ENCODE data around the gene IQCE.
A peak's percentile ranks its signal among the peaks of the same experiment; 100 is the strongest.

The IQCE gene

DNA sequence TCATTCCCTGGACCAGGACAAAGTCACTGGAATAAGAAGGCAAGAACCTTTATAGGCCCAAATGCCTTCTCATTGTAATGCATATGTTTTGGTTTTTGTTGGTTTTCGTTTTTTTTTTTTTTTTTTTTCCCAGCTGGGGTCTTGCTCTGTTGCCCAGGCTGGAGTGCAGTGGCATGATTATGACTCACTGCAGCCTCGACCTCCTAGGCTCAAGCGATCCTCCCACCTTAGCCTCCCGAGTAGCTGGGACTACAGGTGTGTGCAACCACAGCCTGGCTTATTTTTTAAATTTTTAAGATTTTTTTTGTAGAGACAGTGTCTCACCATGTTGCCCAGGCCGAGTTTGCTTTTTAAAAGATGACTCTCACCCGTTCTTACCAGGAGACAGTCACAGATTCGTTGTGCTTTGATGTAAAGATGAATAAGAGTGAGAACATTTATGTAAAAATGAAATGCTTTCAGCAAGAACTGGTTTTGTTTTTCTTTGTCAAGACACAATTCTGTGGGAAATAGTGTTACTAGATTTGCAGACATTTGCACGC lies 7.6 kb downstream of the IQCE start:
- TF ChIP-seq JUND (IDR thresholded peaks at IDR 0.05; ENCODE audit: low read depth) = no peak
- in situ Hi-C loops (cut with HindIII; ENCODE audit: low pct_unique_long_range_greater_than_20kb, low sequenced_read_pairs) = no loop called here
- DNase-seq (ENCODE audit: low read depth in 1 of 2, low spot score in 1 of 2) = no peak

DNA sequence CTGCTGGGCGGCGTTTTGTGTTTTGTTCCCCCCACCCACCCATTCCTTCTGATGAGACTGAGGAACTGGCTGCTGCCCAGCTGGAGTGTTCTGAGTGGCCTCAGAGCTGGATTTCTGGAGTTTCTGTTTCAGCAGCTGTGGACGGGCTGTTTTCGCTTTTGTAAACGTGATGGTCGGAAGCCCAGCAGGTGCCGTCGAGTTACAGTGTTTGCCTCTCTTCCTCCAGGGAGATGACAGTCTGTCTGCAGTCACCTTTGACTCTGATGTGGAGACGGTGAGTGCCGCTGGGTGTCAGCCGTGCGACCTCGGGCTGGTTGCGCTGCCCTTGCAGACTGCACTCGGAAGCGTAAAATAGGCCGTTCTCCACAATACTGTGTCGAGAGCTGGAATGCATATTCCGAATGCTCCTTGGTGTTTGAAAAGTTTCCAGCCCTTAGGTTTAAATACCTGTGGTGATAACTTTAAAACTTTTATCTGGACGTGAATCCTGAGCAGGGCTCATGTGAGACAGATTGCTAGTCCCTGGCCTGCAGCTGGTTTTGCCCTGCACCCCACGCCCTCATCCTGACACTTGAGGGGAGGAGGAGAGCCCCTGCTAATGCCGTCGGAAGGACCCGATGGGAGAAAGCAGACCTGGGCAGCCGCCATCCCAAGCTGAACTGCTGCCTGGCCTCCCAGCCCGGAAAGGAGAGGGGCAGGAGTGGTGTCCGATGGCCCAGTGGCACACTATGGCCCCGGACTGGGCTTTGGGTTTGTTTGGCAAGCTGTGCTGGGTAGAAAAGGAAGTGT lies 8.3 kb downstream of the IQCE start:
- no peak for TF ChIP-seq JUND (IDR thresholded peaks at IDR 0.05; ENCODE audit: low read depth)
- in situ Hi-C loops (cut with HindIII; ENCODE audit: low pct_unique_long_range_greater_than_20kb, low sequenced_read_pairs) = no loop called here
- no peak for DNase-seq (ENCODE audit: low read depth in 1 of 2, low spot score in 1 of 2)

DNA sequence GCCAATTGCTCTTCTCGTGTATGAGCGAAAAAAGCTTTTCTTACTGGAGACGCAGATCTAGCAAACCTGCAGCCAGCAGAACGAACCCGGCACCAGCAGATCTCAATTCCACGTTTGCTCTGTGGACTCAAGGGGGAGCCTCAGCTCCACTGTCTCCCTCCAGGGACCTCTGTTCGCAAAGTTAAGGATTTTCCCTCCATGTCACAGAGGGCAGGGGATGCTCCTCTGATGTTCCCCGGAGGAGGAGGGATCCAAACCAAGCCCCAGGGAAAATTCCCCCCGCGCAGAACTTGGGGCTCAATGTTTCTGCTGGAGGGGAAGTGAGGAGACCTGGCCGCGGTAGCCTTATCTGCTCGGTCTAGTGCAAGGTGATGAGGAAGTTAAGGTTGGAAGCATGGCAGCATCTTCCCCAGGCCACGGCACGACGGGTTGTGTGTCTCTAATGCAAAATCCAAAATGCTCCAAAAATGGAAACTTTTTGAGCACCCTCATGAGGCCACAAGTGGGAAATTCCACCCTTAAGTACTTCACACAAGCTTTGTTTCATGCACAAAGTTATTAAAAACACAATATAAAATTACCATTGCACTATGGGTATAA lies 9.0 kb downstream of the IQCE start:
- TF ChIP-seq JUND (IDR thresholded peaks at IDR 0.05; ENCODE audit: low read depth) = no peak
- peak in 1 of 2 experiments; percentile 19 for DNase-seq (ENCODE audit: low read depth in 1 of 2, low spot score in 1 of 2)
- in situ Hi-C loops (cut with HindIII; ENCODE audit: low pct_unique_long_range_greater_than_20kb, low sequenced_read_pairs) = no loop called here

GRCh38 chr7:2568521-2569223 lies 9.9 kb downstream of the IQCE start:
- in situ Hi-C loops (cut with HindIII; ENCODE audit: low pct_unique_long_range_greater_than_20kb, low sequenced_read_pairs) = no loop called here
- DNase-seq (ENCODE audit: low read depth in 1 of 2, low spot score in 1 of 2) = no peak
- no peak for TF ChIP-seq JUND (IDR thresholded peaks at IDR 0.05; ENCODE audit: low read depth)

DNA sequence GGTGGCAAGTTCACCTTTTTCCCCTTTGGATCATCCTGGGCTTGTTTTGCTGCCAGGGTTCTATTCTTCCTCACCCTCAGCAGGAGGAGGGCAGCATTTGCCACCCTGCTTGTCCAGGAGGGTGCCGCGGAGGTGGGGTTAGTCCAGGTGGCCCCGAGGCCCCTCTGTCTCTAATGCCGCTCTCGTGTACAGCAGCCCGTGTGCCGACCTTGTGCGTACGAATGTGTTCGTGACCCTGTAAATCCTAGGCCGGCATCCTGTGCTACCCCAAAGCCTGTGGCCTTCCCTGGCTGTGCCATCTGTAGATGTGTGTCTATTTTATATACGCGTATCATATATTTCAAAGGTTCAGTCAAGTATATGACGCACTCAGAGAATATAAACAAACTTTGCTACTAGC lies 10.6 kb downstream of the IQCE start:
- no peak for DNase-seq (ENCODE audit: low read depth in 1 of 2, low spot score in 1 of 2)
- TF ChIP-seq JUND (IDR thresholded peaks at IDR 0.05; ENCODE audit: low read depth) = no peak
- in situ Hi-C loops (cut with HindIII; ENCODE audit: low pct_unique_long_range_greater_than_20kb, low sequenced_read_pairs) = no loop called here

DNA sequence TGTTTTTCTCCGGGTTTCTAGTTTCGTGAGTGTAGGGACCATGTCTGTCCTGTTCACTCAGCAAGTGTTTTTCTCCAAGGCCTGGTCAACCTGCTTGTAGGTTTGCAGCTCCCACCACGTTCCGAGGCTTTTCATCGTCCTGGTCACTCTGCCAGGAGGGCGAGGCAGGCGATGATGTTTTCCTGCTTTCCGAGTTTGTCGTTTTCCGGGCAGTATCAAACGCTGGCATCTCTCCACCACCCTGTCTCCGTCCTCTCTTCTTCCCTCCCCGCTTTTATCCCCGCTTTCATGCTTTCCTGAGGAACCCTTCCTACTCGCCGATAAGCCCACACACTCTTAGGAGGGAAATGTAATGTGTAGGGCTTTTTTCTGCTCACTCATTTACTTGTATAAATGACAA lies 11.2 kb downstream of the IQCE start:
- in situ Hi-C loops (cut with HindIII; ENCODE audit: low pct_unique_long_range_greater_than_20kb, low sequenced_read_pairs) = no loop called here
- DNase-seq (ENCODE audit: low read depth in 1 of 2, low spot score in 1 of 2) = no peak
- no peak for TF ChIP-seq JUND (IDR thresholded peaks at IDR 0.05; ENCODE audit: low read depth)

DNA sequence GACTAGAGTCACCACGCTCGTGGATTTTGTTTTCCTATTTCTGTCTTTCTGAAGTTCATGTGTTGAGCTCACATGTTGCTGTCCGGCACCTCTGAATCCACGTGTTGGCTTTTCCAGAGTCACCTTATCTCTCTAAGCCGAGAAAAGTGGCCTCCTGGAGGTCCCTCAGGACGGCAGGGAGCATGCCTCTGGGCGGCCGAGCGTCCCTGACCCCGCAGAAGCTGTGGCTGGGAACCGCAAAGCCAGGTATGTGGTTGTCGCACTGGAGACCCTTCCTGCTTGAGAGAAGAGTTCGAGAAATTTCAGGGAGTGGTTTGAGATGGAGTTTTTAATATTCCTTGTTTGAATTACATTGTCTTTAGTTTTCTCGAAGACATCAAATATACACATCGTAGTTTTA lies 12.6 kb downstream of the IQCE start:
- DNase-seq (ENCODE audit: low read depth in 1 of 2, low spot score in 1 of 2) = no peak
- TF ChIP-seq JUND (IDR thresholded peaks at IDR 0.05; ENCODE audit: low read depth) = no peak
- in situ Hi-C loops (cut with HindIII; ENCODE audit: low pct_unique_long_range_greater_than_20kb, low sequenced_read_pairs) = no loop called here

DNA sequence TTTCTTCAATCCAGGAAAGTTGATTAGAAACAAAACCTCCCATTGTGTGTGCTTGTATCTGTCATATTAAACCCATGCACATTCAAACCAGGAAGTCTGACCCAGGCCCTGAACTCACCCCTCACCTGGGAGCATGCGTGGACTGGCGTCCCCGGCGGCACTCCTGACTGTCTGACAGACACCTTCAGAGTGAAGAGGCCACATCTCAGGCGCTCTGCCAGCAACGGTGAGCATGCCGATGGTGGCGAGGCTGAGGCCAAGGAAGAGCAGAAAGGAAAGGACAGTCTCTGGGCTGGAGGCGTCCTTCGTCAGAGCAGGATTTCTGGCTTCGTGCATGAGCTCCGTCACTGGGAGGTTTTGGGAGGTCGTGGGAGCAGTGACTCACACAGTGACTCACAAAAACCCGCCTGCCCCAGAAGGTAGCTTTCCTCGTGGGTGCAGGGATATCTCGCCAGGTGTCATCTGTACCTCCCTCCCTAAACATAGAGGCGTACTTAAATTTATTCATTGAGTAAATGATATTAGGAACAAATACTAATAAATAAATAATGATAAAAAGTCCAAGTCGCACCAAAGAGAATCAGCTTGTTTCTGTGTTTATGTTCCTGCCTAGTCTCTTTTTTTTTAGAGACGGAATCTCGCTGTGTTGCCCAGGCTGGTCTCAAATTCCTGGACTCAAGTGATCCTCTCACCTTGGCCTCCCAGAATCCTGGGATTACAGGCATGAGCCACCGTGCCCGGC lies 13.5 kb downstream of the IQCE start:
- in situ Hi-C loops (cut with HindIII; ENCODE audit: low pct_unique_long_range_greater_than_20kb, low sequenced_read_pairs) = no loop called here

DNA sequence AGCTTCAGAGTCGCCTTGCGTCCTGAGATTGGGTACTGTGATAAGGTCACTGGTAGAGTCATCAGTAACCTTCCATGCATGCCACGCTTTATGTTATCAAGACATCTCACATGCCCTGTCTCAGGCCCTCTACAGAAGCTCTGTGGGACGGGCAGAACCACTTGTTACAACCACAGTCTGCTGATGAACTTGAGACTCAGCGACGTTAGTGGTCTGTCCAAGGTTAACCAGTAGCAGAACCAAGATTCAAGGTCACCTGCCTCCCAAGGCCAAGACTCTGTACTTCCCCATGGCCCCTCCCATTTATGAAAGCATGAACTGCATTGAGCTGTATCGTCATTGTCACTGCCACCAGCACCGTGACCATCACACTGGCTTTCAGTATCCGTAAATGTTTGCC lies 15.0 kb downstream of the IQCE start:
- DNase-seq (ENCODE audit: low read depth in 1 of 2, low spot score in 1 of 2) = no peak
- no peak for TF ChIP-seq JUND (IDR thresholded peaks at IDR 0.05; ENCODE audit: low read depth)
- in situ Hi-C loops (cut with HindIII; ENCODE audit: low pct_unique_long_range_greater_than_20kb, low sequenced_read_pairs) = no loop called here

More for the DNA sequence above, 13.5 kb downstream of the IQCE start:
- TF ChIP-seq JUND (IDR thresholded peaks at IDR 0.05; ENCODE audit: low read depth) = no peak
- no peak for DNase-seq (ENCODE audit: low read depth in 1 of 2, low spot score in 1 of 2)

GRCh38 chr7:2575046-2575732 lies 16.4 kb downstream of the IQCE start:
- no peak for DNase-seq (ENCODE audit: low read depth in 1 of 2, low spot score in 1 of 2)
- in situ Hi-C loops (cut with HindIII; ENCODE audit: low pct_unique_long_range_greater_than_20kb, low sequenced_read_pairs) = no loop called here
- TF ChIP-seq JUND (IDR thresholded peaks at IDR 0.05; ENCODE audit: low read depth) = no peak

DNA sequence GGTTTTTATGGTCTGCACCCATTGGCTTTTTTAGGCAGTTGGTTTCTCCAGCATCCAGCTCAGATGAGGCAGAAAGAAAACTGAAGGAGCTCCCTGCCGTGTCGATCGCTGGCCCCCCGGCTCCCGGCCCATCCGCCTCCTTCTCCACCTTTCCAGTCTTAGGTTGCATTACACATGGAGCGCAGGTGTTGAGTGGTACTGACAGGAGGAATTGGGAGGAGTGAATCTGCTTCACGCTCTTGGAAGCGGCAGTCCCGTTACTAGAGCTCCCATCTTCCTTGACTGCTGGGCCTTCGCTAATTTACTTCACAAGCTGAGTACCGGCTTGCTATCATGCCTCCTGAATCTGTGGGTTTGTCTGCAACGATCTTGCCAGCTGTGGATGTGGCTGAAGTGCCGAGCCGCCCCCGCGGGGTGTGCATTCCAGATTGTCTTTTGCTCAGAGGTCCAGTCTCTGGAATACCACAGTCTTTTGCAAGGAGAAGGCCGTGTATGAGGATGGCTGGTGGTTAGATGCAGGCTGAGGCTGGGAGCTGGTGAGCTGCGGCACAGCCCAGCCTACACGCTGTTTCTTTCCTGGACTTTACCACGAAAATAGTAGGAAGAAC lies 17.1 kb downstream of the IQCE start:
- TF ChIP-seq JUND (IDR thresholded peaks at IDR 0.05; ENCODE audit: low read depth) = no peak
- in situ Hi-C loops (cut with HindIII; ENCODE audit: low pct_unique_long_range_greater_than_20kb, low sequenced_read_pairs) = no loop called here
- DNase-seq (ENCODE audit: low read depth in 1 of 2, low spot score in 1 of 2) = no peak
